GM10248 (cell line): Measurements from ENCODE around the gene FTHL17.

Experiments used
- CTCF ChIA-PET: fragments of 300-600 bp; sonication (Branson Sonifier 250); formaldehyde crosslinking; extraction: SDS; loops from one replicate; lab custom pipeline; 2021; ENCODE audit warnings: antibody characterized with exemption; lab: Yijun Ruan, JAX
- POLR2A ChIA-PET: fragments of 350-650 bp; sonication (Branson Sonifier 250); formaldehyde crosslinking; extraction: SDS; loops from one replicate; lab custom pipeline; 2020; ENCODE audit warnings: antibody characterized with exemption; lab: Yijun Ruan, JAX
- DNase-seq: peaks from one replicate; pipeline ENCODE4 v3.0.0; 2012; ENCODE audit errors: extremely low spot score
- CTCF ChIP-seq: IDR thresholded peaks from 2 replicates; pipeline ENCODE4 v1.5.1; 2012; ENCODE audit warnings: mild to moderate bottlenecking, low read depth; ENCODE audit errors: extremely low read depth, missing control alignments, control extremely low read depth

Gene FTHL17

DNA sequence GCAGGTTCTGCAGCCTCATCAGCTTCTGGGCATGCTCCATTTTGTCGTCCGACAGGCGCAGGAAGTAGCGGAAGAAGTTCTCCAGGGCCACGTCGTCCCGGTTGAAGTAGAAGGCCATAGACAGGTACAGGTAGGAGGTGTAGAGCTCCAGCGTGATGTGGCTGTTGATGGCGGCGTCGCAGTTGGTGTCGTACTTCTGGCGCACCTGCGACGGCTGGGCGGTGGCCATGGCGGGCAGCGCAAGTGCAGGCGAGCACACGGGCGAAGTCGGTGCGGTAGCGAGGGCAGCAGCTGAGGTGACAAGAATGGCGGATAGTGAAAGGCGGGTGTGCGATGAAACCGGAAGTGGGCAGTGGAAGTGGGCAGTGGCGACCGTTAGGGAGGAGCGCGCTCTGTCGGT, at the start of gene FTHL17:
Gene FTHL17 (minus strand): TSS at position 317 of the 400 bp plus-strand sequence. CDS start 88 bp downstream, at position 229.
- ChIA-PET POLR2A (no interaction called here), CTCF (no interaction called here)
- no peak for TF ChIP-seq CTCF
- DNase-seq = no peak

DNA sequence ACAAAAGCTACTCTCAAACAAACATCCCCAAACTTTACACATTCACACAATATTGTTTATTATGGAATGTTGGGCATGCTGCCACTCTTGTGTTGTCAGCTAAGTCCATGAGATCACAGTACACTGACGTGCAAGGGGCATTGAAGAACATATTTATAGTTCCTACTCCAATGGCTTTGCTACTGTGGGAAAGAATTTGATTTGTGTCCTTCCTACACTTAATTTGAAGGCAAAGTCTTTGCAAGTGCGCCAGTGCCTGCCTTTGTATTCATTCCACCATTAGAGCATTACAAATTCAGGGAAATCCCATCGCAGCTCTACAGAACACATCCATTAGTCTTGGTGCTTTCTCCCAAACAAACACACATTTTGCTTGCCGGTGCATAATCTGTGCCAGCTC, 45.4 kb upstream of the FTHL17 start:
- TF ChIP-seq CTCF = no peak
- CTCF ChIA-PET = interaction anchor here (0.9 kb wide), 1 partner anchor 14 kb away, joined by 3 read pairs; no protein-coding TSS in a partner anchor
- no peak for DNase-seq
- POLR2A ChIA-PET = no interaction called here

DNA sequence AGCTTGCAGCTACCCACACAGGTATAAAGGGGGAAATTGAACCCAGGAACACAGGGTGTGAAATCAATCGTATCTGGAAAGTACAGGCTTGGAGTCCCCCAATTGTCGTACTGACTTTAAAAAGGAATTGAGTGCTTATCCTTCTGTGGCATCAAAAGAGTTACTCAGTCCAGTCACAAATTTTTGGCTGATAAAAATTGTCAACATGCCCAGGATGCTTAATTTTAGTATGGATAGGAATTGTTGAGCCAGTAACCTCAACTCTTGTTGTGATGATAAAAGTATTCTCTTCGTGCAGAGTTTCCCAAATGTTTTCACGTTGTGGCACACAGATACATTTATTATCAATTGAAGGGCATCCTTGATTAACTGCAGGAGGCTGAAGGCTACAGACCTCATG, 43.6 kb upstream of the FTHL17 start:
- TF ChIP-seq CTCF = no peak
- CTCF ChIA-PET = no interaction called here
- POLR2A ChIA-PET = no interaction called here
- DNase-seq = no peak

DNA sequence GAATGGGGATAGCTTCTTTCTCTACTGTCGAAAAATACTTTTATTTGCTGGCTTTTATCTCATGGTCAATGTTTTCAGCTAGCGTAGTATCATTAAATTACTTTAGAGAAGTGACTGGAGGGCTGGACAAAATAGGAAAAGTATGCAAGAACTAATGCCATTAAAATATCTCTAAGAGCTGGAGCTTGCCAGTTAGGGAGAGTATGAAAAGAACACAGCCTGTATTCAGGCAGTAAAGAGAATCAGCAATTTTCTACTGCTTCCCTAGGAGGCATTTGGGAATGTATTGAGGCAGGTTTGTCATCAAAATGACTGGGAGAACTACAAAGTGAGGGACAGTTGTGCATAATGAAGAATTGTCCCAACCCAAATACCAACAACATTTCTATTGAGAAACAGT, 43.0 kb upstream of the FTHL17 start:
- POLR2A ChIA-PET = interaction anchor here (0.6 kb wide), 1 partner anchor 549 kb away, joined by 15 read pairs; no protein-coding TSS in a partner anchor
- CTCF ChIA-PET = no interaction called here
- no peak for TF ChIP-seq CTCF
- no peak for DNase-seq

GRCh38 chrX:31112226-31112999, 40.6 kb upstream of the FTHL17 start:
- ChIA-PET CTCF (interaction anchor here (2.1 kb wide), 1 partner anchor 12 kb away, joined by 5 read pairs; no protein-coding TSS in a partner anchor), POLR2A (interaction anchor here (0.7 kb wide), 1 partner anchor 609 kb away, joined by 5 read pairs; no protein-coding TSS in a partner anchor)
- TF ChIP-seq CTCF = no peak
- no peak for DNase-seq

DNA sequence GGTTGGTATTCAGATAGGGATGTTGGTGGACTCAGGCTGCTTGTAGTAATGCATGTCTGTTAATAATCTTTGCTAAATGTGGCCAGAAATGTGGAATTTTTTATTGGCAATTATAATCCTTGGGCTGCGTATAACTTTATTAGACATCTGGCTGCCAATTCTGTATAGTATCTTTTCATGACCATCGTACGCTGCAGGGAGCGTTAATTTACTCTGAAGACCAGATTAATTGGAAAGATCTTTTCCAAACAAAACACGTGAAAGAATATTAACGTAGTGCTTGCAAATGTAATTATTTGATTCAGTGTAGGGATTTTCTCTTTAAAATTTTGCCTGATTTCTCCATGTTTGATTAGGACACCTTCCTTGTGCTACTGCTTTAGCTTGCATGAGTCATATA, 38.8 kb upstream of the FTHL17 start:
- DNase-seq = no peak
- CTCF ChIA-PET = no interaction called here
- TF ChIP-seq CTCF = no peak

More for the DNA sequence above, 38.8 kb upstream of the FTHL17 start:
- POLR2A ChIA-PET = no interaction called here
